ENCODE measurements around the gene CLMN. TPM values are rescaled to one million over a fixed set of nuclear protein-coding genes. Genes with fewer than 3 reads are reported as not detected.

The CLMN gene
- polyA plus RNA-seq, 3 donors = 22.0 to 33.7 (median 23.2) TPM

DNA sequence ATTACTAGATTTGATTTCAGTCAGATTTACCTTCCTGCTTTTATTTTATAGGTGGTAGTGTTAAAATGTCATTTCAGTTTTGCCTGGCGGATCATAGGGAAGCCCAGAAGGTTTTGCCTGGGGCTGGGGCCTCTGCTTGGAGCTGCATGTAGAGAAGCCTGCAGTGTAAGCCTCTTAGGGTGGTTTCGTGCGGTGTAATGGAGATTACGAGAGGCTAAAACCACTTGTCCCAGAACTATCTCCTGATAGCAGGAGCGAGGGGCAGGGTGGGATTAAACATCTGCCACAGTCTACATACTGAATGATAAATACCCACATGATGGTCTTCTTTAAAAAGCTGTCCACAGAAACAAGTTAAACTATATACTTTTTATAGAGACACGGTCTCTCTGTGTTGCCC, 127.4 kb downstream of the CLMN start:
- H3K27ac ChIP-seq (ENCODE audit: low read depth in 1 of 2, low read length in 2 of 2) = no peak overlapping the region
- H3K4me2 ChIP-seq (replicated peaks; ENCODE audit: extremely low read depth, low read length, poor library complexity, severe bottlenecking) = no peak overlapping the region
- TF ChIP-seq, protein P1, sequence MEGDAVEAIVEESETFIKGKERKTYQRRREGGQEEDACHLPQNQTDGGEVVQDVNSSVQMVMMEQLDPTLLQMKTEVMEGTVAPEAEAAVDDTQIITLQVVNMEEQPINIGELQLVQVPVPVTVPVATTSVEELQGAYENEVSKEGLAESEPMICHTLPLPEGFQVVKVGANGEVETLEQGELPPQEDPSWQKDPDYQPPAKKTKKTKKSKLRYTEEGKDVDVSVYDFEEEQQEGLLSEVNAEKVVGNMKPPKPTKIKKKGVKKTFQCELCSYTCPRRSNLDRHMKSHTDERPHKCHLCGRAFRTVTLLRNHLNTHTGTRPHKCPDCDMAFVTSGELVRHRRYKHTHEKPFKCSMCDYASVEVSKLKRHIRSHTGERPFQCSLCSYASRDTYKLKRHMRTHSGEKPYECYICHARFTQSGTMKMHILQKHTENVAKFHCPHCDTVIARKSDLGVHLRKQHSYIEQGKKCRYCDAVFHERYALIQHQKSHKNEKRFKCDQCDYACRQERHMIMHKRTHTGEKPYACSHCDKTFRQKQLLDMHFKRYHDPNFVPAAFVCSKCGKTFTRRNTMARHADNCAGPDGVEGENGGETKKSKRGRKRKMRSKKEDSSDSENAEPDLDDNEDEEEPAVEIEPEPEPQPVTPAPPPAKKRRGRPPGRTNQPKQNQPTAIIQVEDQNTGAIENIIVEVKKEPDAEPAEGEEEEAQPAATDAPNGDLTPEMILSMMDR (IDR thresholded peaks at IDR 0.05) = no peak
- no peak overlapping the region for H3K4me3 Mint-ChIP-seq
- H3K4me3 ChIP-seq (replicated peaks in 1 of 3; ENCODE audit: low read depth in 2 of 3, low read length in 3 of 3) = no peak overlapping the region
- DNase-seq = no peak
- WGBS (ENCODE audit: insufficient coverage) = 80% methylated on average over 1 of the region's 6 CpGs
- H3K9me3 ChIP-seq (replicated peaks in 1 of 2; ENCODE audit: control insufficient read depth in 1 of 2, insufficient read depth in 1 of 2, low read length in 2 of 2) = peaks cover 0 to 5% of the 10 kb centered on the region in 2 donors
- H3K36me3 ChIP-seq (replicated peaks in 1 of 2; ENCODE audit: control insufficient read depth in 1 of 2, insufficient read depth in 2 of 2, low read length in 2 of 2) = peaks cover 2 to 6% of the 10 kb centered on the region in 2 donors
- H3K79me2 ChIP-seq (ENCODE audit: insufficient read depth, low read length) = no peaks in the 10 kb centered on the region
- no peak overlapping the region for H2AFZ ChIP-seq (ENCODE audit: insufficient read depth, low read depth, low read length, poor library complexity, severe bottlenecking)
- no peak overlapping the region for H3K27ac Mint-ChIP-seq
- no peaks in the 10 kb centered on the region for H3K27me3 ChIP-seq (ENCODE audit: control insufficient read depth in 2 of 2, insufficient read depth in 2 of 2, low read length in 2 of 2)
- peaks cover 0 to 3% (median 0%) of the 10 kb centered on the region in 3 donors for H3K27me3 Mint-ChIP-seq (ENCODE audit: low read depth in 3 of 3)
- H3K4me1 Mint-ChIP-seq = peaks cover 47% of the 10 kb centered on the region
- peaks cover 27 to 43% of the 10 kb centered on the region in 2 donors for H3K4me1 ChIP-seq (ENCODE audit: control insufficient read depth in 1 of 2, insufficient read depth in 2 of 2, low read length in 2 of 2)
- intact Hi-C loops (cut with micrococcal nuclease) = no loop called here
- H3K9ac ChIP-seq (ENCODE audit: insufficient read depth, low read length, poor library complexity, severe bottlenecking) = no peak overlapping the region
- H4K20me1 ChIP-seq (ENCODE audit: insufficient read depth, low read length) = no peaks in the 10 kb centered on the region
- peaks cover 0 to 8% (median 7%) of the 10 kb centered on the region in 7 donors for H3K9me3 Mint-ChIP-seq
- H3K36me3 Mint-ChIP-seq = peaks cover 66 to 71% of the 10 kb centered on the region in 2 donors

DNA sequence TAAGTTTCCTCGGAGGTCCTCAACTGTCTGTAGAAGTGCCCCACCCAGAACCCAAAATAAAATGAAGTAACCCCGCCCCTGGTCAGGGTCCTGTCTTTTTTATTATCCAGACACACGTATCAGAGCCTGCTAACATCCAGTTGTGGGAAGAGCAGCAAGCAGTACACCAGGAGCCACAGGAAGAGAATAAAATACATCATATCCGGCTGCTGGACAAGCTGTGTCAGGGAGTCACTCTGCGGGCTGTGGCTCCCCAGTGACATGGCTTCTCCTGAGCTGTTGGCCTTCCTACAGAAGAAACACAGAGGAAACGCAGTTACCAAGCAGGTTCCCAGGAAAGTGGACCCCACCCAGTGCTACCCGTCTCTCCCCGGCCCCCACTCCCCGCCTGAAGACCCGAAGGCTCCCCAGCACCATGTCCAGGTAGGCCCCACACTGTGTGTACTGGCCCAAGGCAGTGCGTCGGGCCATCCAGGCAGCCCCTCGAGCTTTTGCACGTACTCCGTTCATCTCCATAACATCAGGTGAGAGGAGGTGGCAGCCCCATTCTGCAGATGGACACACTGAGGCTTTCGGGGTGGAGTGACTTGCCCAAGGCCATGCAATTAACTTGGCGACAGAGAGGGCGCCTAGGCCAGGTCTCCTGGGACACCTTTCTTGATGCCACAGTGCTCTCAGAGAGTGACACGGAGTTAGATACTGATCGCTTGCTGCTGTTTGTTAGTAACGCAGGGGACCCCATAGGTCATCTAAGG, 128.1 kb downstream of the CLMN start:
- TF ChIP-seq, protein P1 (IDR thresholded peaks at IDR 0.05) = no peak
- Histone ChIP-seq H4K20me1 (ENCODE audit: insufficient read depth, low read length) (no peaks in the 10 kb centered on the region), H3K9ac (ENCODE audit: insufficient read depth, low read length, poor library complexity, severe bottlenecking) (peak overlapping the region; percentile 10), H3K27me3 (ENCODE audit: control insufficient read depth in 2 of 2, insufficient read depth in 2 of 2, low read length in 2 of 2) (no peaks in the 10 kb centered on the region), H2AFZ (ENCODE audit: insufficient read depth, low read depth, low read length, poor library complexity, severe bottlenecking) (peak overlapping the region; percentile 60), H3K4me3 (replicated peaks in 1 of 3; ENCODE audit: low read depth in 2 of 3, low read length in 3 of 3) (peak overlapping the region in 1 of 3 experiments; percentile 40), H3K36me3 (replicated peaks in 1 of 2; ENCODE audit: control insufficient read depth in 1 of 2, insufficient read depth in 2 of 2, low read length in 2 of 2) (peaks cover 2 to 6% of the 10 kb centered on the region in 2 donors), H3K4me1 (ENCODE audit: control insufficient read depth in 1 of 2, insufficient read depth in 2 of 2, low read length in 2 of 2) (peaks cover 34 to 50% of the 10 kb centered on the region in 2 donors), H3K4me2 (replicated peaks; ENCODE audit: extremely low read depth, low read length, poor library complexity, severe bottlenecking) (peak overlapping the region; percentile 43), H3K79me2 (ENCODE audit: insufficient read depth, low read length) (peaks cover 5% of the 10 kb centered on the region), H3K27ac (ENCODE audit: low read depth in 1 of 2, low read length in 2 of 2) (peak overlapping the region; percentile 14 to 74), H3K9me3 (replicated peaks in 1 of 2; ENCODE audit: control insufficient read depth in 1 of 2, insufficient read depth in 1 of 2, low read length in 2 of 2) (peaks cover 0 to 5% of the 10 kb centered on the region in 2 donors)
- Mint-ChIP-seq H3K27ac (peak overlapping the region in 6 of 7 donors; percentile 19 to 92 (median 74)), H3K27me3 (ENCODE audit: low read depth in 3 of 3) (peaks cover 0 to 3% (median 0%) of the 10 kb centered on the region in 3 donors), H3K4me3 (peak overlapping the region in 1 of 2 donors; percentile 67), H3K9me3 (peaks cover 0 to 8% (median 7%) of the 10 kb centered on the region in 7 donors), H3K36me3 (peaks cover 64 to 73% of the 10 kb centered on the region in 2 donors), H3K4me1 (peaks cover 48% of the 10 kb centered on the region)
- DNase-seq = peak; percentile 34 to 40 (median 34)
- intact Hi-C loops (cut with micrococcal nuclease) = no loop called here
- 54% methylated on average over 17 of the region's 21 CpGs for WGBS (ENCODE audit: insufficient coverage)
